GM19452 (cell line): ENCODE measurements around the gene ZYG11A.

ENCODE experiments used
- ATAC-seq: cut with Tn5 transposase; IDR thresholded peaks from one replicate; pipeline ENCODE4 v1.9.1; 2021; ENCODE audit not compliant: unreplicated experiment

The ZYG11A gene

GRCh38 chr1:52917156-52917555 is 74.6 kb downstream of the ZYG11A start:
- ATAC-seq, result no peak

GRCh38 chr1:52917581-52917980 is 75.0 kb downstream of the ZYG11A start:
- ATAC-seq, result no peak

DNA sequence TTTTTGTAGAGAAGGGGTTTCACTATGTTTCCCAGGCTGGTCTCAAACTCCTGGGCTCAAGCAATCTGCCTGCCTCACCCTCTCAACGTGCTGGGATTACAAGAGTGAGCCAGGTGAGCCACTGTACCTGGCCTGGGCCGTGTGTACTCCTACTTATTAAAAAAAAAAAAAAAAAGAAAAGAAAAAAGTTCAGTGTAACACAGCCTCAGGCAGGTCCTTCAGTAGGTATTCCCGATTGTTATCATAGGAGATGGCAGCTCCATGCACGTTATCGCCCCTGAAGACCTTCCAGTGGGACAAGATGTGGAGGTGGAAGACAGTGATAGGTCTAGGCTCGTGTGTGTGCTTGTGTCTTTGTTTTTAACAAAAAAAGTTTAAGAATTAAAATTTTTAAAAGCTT is 75.6 kb downstream of the ZYG11A start:
- ATAC-seq, result no peak

GRCh38 chr1:52919051-52919722 is 76.6 kb downstream of the ZYG11A start:
- ATAC-seq, result no peak

- ATAC-seq, result no peak
Observed at GRCh38 chr1:52919723-52920483, 77.3 kb downstream of the ZYG11A start.

DNA sequence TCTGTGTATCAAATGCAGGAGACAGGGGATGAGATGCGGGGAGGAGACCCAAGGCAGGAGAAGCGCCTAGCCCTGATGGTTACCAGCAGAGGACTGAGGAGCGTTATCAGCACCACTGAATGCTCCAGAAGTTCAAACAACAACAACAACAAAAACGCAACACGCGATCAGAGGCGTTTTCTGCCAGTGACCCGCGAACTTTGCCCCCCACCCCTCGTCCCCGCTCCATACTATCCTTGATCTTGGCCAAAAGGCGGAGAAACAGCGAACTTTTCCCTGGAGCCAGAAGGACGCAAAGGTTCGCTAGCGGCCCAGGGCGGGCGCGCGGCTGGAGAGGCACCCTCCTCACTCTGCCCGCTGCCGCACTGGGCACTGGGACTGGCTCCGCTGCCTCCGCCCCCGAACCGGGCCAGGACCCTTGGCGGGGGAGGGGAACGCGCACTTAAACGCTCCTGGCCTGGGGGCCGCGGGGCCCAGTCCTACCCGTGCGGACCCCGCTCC is 78.3 kb downstream of the ZYG11A start:
- ATAC-seq, result no peak

DNA sequence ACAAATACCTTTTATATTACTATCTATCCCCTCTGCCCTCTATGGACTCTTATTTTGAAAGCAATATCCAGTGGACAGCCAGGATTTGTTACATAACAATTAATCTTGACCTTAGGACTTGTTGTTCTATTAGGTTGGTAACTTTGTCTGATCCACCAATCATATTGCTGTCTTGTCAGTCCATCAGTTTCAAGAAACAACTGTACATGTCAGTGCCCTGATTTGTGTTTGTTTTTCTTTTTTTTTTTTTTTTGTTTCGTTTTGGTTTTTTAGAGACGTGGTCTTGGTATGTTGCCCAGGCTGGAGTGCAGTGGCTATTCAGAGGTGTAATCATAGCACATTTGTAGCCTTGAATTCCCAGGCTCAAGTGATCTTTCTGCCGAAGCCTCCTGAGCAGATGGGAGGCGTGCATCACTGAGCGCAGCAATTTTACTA is 83.0 kb downstream of the ZYG11A start:
- no peak for ATAC-seq

DNA sequence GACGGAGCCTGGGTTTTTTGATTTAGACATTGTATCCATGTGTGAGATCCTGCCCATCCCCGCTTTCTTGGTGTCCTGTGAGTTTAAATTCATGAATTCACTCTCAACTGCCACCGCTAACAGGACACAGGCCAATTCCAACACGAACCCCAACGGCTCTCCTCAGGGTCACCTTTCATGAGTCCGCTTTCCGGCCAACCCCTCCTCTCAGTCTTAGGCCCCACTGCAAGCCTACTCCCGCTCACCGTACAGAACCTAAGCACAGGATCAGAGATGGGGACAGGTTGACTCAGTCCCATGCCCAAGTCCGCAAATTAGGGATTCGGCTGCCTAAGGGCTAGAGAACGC is 84.3 kb downstream of the ZYG11A start:
- ATAC-seq, result no peak

- ATAC-seq, result peak; percentile 80
Observed at GRCh38 chr1:52927212-52928014, 84.9 kb downstream of the ZYG11A start, which contains the start of gene SCP2. SCP2 (plus strand) TSS chr1:52927276; CDS start chr1:52927397, 121 bp downstream.

DNA sequence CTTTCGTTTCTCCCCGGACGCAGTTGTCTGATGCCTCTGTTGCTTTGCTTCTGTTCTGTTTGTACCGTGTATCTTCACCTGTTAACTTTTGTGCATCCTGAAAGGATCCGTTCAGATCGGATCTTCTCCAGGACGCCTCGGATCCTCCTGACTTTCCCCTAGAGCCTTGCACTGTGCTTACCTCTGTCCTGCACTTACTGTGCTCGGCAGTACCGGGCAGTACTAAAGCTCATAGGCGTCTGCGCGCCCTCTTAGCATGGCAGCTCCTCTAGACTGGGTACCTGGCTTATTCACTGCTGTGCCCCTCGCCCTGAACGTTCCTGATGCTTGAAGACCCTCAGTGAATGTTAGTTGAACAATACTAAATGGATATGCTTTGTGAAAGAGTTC is 85.5 kb downstream of the ZYG11A start:
- peak; percentile 14 for ATAC-seq

- no peak for ATAC-seq
Observed at GRCh38 chr1:52929019-52929418, 86.5 kb downstream of the ZYG11A start.

DNA sequence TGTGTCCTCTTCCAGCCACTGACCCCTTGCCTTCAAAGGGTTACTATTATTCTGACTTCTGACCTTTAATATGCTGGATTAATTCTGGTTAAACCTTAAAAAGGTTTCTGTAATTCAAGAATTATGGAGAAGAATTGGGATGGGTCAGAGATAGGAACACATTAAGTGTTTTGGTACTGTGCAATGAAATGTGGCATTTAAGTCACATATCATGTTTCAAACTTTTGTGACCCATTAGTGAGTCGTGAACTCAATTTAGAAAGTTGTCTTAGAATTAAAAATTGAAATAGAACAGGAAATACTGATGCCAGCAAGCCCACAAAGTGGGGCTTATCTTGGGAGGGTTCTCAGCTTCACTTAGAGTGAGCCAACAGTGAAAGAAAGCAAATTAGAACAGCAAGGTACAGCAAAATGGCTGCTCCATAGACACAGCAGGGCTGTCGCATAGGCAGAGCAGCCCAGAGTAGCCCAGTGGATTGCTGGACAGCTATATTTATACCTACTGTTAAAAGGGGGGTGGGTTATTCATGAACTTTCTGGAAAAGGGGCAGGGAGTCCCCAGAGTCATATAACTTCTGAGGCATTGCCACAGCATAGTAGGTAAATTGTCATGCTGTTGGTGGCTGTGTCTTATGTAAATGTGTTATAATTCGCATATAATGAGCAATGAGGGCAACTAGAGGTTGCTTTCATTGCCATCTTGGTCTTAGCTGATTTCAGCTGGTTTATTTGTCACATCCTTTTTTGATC is 95.0 kb downstream of the ZYG11A start:
- no peak for ATAC-seq

DNA sequence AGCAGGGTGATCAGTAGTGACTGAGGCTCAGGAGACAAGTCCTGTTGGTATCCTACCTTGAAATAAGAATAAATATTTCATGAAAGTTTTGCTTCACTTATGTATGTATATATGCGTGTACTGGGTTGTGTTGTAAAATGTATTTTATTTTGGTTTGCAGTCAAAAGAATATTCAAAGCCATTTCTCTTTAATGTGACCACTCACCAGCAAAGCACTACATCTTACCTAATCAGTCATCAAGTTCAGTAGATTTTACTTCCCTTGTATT is 95.6 kb downstream of the ZYG11A start:
- no peak for ATAC-seq

DNA sequence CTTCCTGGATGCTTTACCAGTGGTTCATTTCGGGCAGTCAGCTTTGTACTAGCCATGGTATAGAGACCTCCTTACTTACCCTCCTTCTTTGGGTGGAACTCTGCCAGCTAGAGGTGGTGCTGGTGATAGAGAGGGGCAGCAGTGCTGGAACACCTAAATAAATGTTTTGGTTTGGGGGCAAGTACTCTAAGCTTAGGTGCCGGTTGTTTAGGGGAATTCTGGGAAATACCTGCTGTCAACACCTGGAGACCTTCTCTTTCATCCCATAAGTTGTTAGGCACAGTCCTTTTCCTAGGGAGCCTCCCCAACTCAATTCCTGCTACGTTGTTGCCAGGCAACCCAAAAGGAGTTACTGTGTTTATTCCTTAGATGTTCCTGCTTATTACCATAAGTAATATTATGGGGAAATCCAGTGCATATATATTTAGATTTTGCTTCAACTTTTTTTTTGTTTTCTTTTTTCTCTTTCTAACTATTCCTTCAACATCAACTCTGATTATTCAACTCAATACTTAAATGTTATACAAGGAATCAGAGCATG is 101.4 kb downstream of the ZYG11A start:
- ATAC-seq, result no peak

- ATAC-seq, result no peak
Observed at GRCh38 chr1:52944566-52944965, 102.0 kb downstream of the ZYG11A start.
